Small intestine (tissue), 7 donors: ENCODE measurements around the gene NFX1. TPM values are rescaled to one million over a fixed set of nuclear protein-coding genes. Genes with fewer than 3 reads are reported as not detected.
A peak's percentile ranks its signal among the peaks of the same experiment; 100 is the strongest.

Experiments
- DNase-seq, 2 donors: peaks; one replicate each; pipeline versions ENCODE4 v3.0.0 to v3.0.0-alpha.2; 2013
- FAIRE-seq: peaks from 2 replicates; lab custom pipeline; 2012; peaks lifted over from hg19 to GRCh38; lab: Jason Lieb, UNC
- H3K27ac ChIP-seq, 3 donors: one replicate each; pipeline ENCODE4 v1.5.1; 2013; ENCODE audit warnings: low read length in 2 of 3, mild to moderate bottlenecking in 2 of 3, control low read depth in 1 of 3, inconsistent platforms in 1 of 3, low read depth in 1 of 3, moderate library complexity in 1 of 3
- H3K27me3 ChIP-seq, 3 donors: one replicate each; pipeline ENCODE4 v1.6.1; 2013; ENCODE audit warnings: low read length in 3 of 3, inconsistent platforms in 1 of 3; ENCODE audit not compliant: control insufficient read depth in 3 of 3, insufficient read depth in 3 of 3
- H3K36me3 ChIP-seq, 3 donors: one replicate each; pipeline ENCODE4 v1.6.1; 2013; ENCODE audit warnings: low read length in 3 of 3, inconsistent platforms in 1 of 3, low read depth in 1 of 3, mild to moderate bottlenecking in 1 of 3, moderate library complexity in 1 of 3; ENCODE audit not compliant: control insufficient read depth in 3 of 3, insufficient read depth in 2 of 3
- H3K4me1 ChIP-seq, 3 donors: one replicate each; pipeline ENCODE4 v1.6.1; 2013; ENCODE audit warnings: low read length in 2 of 3, inconsistent platforms in 1 of 3, low read depth in 1 of 3, mild to moderate bottlenecking in 1 of 3, moderate library complexity in 1 of 3; ENCODE audit not compliant: control insufficient read depth in 3 of 3, insufficient read depth in 2 of 3
- H3K4me3 ChIP-seq, 3 donors: one replicate each; pipeline ENCODE4 v1.5.1; 2013; ENCODE audit warnings: low read length in 3 of 3, control low read depth in 1 of 3, inconsistent platforms in 1 of 3, low read depth in 1 of 3, mild to moderate bottlenecking in 1 of 3, moderate library complexity in 1 of 3
- H3K9me3 ChIP-seq, 2 donors: one replicate each; pipeline ENCODE4 v1.6.1; 2013; ENCODE audit warnings: low read depth in 1 of 2, low read length in 1 of 2; ENCODE audit not compliant: control insufficient read depth in 2 of 2, insufficient read depth in 1 of 2
- WGBS, 3 donors: extraction: QIAGEN DNeasy Blood & Tissue Kit; methylation state at CpG; one replicate each; pipeline ENCODE4 v1.1.7; 2013; 5-methylcytosine and 5-hydroxymethylcytosine counted together
- polyA plus RNA-seq, 4 donors: library from polyadenylated mRNA; stranded (reverse) in 3 of 4; unstranded in 1 of 4; fragments of 200-250 nt in 3 of 4; fragments of 120-200 nt in 1 of 4; gene quantifications; one replicate each; pipeline versions ENCODE4 v1.2.1 to v1.2.3, GENCODE V29; 2013
- donor health status: healthy with polysubstance abuse.
- donor health status: control.
- donor health status: control.
- donor health status: Bipolar disorder and iron deficiency.
- donor health status: healthy.

Gene NFX1
- polyA plus RNA-seq, 4 donors, result 12.6 to 34.7 (median 22.1) TPM

DNA sequence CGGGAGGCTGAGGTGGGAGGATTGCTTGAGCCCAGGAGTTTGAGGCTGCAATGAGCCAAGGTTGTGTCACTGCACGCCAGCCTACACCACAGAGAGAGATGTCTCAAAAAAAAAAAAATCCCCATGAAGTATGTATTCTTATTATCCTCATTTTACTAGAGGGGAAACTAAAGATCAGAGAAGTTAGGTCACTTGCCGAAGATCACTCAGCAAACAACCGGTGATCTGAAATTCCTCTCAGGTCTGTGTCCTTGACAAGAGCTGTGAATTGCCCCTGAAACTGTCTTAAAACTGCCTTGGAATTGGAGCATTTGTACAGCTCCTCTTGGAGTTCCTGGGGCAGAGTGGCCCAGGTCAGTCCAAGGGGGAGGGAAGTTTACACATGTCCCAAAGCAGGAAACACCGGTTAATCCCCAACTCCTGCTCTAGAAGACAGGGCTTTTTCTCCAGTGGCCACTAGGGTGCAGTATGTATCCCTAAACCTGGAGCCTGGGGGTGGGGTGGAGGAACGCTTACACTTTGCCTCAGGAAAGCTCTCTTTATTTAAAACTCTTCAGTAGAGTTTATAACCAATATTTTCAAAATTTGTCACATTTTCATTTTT is 84.4 kb downstream of the NFX1 start:
- H3K4me1 ChIP-seq, result peaks cover 0 to 14% (median 0%) of the 10 kb centered on the region in 3 donors
- H3K27me3 ChIP-seq, result no peaks in the 10 kb centered on the region
- DNase-seq (peak; percentile 83 to 84), FAIRE-seq (no peak)
- peak overlapping the region in 1 of 3 donors; percentile 11 for H3K4me3 ChIP-seq
- WGBS, 3 donors, result 55 to 63% (median 60%) methylated on average over 6 of the region's 6 CpGs
- H3K27ac ChIP-seq, result peak overlapping the region in 1 of 3 donors; percentile 20
- peaks cover 0 to 36% (median 8%) of the 10 kb centered on the region in 3 donors for H3K36me3 ChIP-seq
- no peaks in the 10 kb centered on the region for H3K9me3 ChIP-seq

DNA sequence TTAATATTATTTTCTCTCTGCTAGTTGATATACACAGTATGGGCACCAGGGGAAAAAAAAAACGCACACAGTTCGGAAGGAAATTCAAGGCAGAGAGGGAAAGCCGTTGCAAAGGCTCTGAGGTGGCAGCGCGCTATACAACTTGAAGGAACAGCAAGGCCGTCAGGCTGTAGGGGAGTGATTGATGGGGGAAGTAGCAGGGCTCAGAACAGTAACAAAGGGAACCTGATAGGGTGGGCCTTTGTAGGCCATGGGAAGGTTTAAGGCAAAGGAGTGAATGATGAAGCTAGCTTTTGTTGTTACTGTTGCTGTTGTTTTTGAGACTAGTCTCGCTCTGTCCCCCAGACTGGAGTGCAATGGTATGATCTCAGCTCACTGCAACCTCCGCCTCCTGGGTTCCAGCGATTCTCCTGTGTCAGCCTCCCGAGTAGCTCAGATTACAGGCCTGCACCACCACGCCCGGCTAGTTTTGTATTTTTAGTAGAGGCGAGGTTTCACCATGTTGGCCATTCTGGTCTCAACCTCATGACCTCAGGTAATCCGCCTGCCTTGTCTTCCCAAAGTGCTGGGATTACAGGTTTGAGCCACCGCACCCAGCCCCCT is 85.0 kb downstream of the NFX1 start:
- H3K36me3 ChIP-seq, result peaks cover 0 to 36% (median 4%) of the 10 kb centered on the region in 3 donors
- H3K4me3 ChIP-seq, result peak overlapping the region in 1 of 3 donors; percentile 11
- H3K27me3 ChIP-seq, result no peaks in the 10 kb centered on the region
- DNase-seq (no peak), FAIRE-seq (no peak)
- 63 to 74% (median 73%) methylated on average over 15 of the region's 15 CpGs for WGBS, 3 donors
- peak overlapping the region in 1 of 3 donors; percentile 20 for H3K27ac ChIP-seq
- peaks cover 0 to 14% (median 0%) of the 10 kb centered on the region in 3 donors for H3K4me1 ChIP-seq
- no peaks in the 10 kb centered on the region for H3K9me3 ChIP-seq

DNA sequence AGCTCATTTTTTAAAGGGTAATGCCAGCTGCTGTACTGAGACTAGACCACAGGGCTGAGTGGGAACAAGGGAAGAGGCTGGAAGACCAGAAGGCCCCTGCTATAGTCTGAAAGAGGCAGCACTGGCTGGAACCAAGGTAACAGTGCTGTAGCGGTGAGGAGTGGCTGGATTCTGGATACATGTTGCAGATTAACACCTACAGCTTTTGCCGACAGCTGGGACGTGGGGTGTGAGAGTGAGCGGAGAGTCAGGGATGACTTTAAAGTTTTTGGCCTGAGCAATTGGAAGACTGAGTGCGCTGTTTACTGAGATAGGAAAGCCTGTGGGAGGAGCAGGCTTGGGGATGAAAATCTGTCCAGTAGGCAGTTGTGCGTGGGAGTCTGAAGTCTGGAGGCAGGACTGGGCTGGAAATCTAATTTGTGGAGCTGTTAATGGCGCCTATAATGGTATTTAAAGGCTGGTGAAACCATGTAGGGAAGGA is 85.6 kb downstream of the NFX1 start:
- H3K4me1 ChIP-seq, result peaks cover 0 to 14% (median 0%) of the 10 kb centered on the region in 3 donors
- H3K27ac ChIP-seq, result no peak overlapping the region
- FAIRE-seq (no peak), DNase-seq (no peak)
- peaks cover 0 to 32% (median 0%) of the 10 kb centered on the region in 3 donors for H3K36me3 ChIP-seq
- no peaks in the 10 kb centered on the region for H3K9me3 ChIP-seq
- H3K4me3 ChIP-seq, result no peak overlapping the region
- 92 to 95% (median 94%) methylated on average over 7 of the region's 7 CpGs for WGBS, 3 donors
- no peaks in the 10 kb centered on the region for H3K27me3 ChIP-seq

DNA sequence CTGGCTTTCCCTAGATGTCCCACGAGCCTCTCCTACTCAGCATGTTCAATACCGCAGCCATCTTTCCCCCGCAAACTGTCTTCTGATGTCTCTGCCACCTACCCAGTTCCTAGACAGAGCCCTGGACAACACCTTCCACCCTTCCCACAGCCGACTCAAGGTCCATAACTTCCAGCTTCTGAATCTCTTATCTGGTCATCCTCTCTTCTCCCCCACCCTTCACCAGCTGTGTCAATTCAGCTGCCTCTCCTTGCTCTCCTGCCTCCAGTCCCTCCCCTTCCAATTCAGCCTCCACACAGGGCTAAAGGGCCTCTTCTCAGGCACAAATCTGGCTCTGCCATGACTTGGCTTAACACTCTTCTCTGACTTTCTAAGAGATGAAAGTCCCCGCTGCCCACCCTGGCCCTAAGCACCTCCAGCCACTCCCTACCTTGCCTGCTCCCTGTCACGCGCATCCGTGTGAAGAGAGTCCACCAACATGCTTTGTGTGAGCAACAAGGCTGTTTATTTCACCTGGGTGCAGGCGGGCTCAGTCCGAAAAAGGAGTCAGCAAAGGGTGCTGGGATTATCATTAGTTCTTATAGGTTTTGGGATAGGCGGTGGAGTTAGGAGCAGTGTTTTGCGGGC is 86.9 kb downstream of the NFX1 start:
- DNase-seq (no peak), FAIRE-seq (no peak)
- no peaks in the 10 kb centered on the region for H3K27me3 ChIP-seq
- H3K4me1 ChIP-seq, result peaks cover 0 to 14% (median 0%) of the 10 kb centered on the region in 3 donors
- H3K9me3 ChIP-seq, result no peaks in the 10 kb centered on the region
- no peak overlapping the region for H3K4me3 ChIP-seq
- H3K27ac ChIP-seq, result no peak overlapping the region
- 72 to 91% (median 83%) methylated on average over 12 of the region's 12 CpGs for WGBS, 3 donors
- H3K36me3 ChIP-seq, result peaks cover 0 to 22% (median 0%) of the 10 kb centered on the region in 3 donors

DNA sequence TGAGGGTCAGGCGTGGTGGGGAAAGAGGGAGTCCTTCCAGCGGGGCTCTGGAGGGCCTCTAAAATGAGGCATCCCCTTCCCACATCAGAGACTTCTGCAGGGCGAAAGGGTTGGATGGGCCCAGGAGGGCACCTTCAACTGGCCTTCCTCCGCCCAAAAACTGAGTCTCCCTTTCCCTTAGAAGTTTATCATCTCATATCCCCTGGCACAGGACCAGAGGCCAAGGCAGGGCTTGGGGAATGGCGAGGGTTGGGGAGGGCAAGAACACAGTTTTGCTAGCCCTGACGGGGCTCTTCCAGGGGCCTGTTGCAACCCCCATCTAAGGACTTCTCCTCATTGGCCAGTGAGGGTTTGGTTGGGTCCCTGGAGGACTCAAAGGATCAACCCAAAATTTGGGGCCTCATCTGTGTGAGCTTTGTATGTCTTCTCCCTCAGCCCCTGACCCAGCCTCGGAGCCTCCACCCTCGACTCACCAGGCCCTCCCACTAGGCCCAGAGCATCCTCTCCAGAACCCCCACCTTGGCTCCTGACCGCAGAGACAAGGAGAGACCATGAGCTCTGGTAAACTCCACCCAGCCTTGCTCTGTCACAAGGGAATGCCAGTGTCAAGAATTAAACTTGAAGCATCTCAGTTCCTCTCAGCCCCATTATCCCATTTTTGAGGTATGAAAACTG is 87.9 kb downstream of the NFX1 start:
- Histone ChIP-seq H3K4me3 (no peak overlapping the region), H3K27ac (no peak overlapping the region), H3K9me3 (no peaks in the 10 kb centered on the region), H3K27me3 (no peaks in the 10 kb centered on the region), H3K4me1 (peaks cover 0 to 14% (median 0%) of the 10 kb centered on the region in 3 donors), H3K36me3 (peaks cover 0 to 12% (median 0%) of the 10 kb centered on the region in 3 donors)
- FAIRE-seq (no peak), DNase-seq (no peak)
- WGBS, 3 donors, result 79 to 80% (median 80%) methylated on average over 9 of the region's 9 CpGs

DNA sequence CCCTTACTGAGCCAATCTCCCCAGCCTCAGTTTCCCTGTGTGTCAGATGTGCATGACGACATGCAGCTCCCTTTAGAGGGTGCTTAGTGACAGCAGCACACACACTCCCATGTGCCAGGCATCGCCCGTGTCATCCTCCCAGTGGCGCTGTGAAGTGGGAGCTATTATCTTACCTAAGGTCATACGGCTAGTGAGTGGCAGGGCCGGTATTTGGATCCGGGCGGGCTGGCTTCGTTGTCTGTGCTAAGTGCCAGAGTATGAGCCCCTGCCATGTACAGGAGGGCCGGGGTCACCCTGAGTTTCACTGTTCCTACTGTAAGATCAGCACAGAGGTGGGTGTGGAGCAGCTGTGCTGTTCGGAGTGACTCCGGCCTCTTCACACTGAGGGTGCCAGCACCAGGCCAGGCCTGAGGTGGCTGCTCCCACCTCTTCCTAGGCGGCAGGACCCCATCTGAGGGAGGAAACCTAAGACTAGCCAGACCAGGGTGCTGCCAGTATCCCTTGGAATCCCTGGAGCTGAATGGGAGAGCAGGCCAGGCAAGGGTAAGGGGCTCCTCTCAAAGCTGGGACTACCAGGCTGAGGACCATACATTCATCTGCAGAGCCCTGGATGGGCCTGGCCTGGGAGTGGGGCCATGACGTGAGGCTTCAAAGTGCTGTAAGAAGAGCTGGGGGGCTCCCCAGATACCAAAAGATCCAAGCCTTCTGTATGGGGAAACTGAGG is 89.5 kb downstream of the NFX1 start:
- 86 to 92% (median 89%) methylated on average over 14 of the region's 14 CpGs for WGBS, 3 donors
- no peak for FAIRE-seq
- no peak for DNase-seq

DNA sequence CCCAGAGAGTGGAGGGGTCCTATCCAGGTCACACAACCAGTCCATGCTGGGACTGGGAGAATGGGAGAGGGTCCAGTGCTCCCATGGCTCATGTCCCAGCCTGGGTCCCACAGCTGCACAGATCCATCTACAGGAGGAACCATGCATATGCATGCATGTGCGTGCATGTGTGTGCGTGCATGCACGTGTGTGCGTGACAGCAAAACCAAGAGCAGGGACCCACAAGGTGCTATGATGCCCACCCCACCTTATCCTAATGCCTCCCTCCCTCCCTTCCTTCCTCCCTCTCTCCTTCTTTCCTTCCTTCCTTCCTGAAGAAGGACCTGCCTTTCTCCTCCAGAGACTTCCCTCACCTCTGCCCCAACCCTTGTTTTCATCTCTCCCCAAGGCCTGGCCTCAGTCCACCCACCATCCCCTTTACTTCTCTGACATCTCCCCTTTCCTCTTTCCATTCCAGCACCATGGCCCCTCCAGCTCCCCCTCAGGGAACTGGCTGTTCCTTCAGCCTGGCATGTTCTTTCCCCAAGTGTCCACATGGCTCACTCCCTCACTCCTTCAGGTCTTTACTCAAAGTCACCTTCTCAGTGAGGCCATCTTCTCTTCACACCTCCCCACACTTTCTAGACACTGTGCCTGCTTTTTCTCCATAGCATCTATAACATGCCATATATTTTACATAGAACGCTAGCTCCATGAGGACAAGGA is 90.2 kb downstream of the NFX1 start:
- FAIRE-seq (no peak), DNase-seq (no peak)
- WGBS, 3 donors, result 88 to 95% (median 89%) methylated on average over 5 of the region's 5 CpGs
- Histone ChIP-seq H3K27me3 (no peaks in the 10 kb centered on the region), H3K4me1 (peaks cover 0 to 6% (median 0%) of the 10 kb centered on the region in 3 donors), H3K36me3 (peaks cover 0 to 18% (median 0%) of the 10 kb centered on the region in 3 donors), H3K4me3 (no peak overlapping the region), H3K27ac (no peak overlapping the region), H3K9me3 (no peaks in the 10 kb centered on the region)

More for the DNA sequence above, 89.5 kb downstream of the NFX1 start:
- Histone ChIP-seq H3K27me3 (no peaks in the 10 kb centered on the region), H3K9me3 (no peaks in the 10 kb centered on the region), H3K36me3 (peaks cover 0 to 11% (median 0%) of the 10 kb centered on the region in 3 donors), H3K4me3 (no peak overlapping the region), H3K27ac (no peak overlapping the region), H3K4me1 (peaks cover 0 to 11% (median 0%) of the 10 kb centered on the region in 3 donors)
